Fibroblast of mammary gland (primary cell): ENCODE data around the gene RGS17.
A peak's percentile ranks its signal among the peaks of the same experiment; 100 is the strongest.
"Not testable (repeated sequence)": the region's sequence is repeated elsewhere in the genome, so short reads cannot be mapped to it uniquely, and the experiment has no call there.

Source experiments
- DNase-seq: peaks from one replicate; pipeline ENCODE4 v3.0.0-alpha.2; 2010; ENCODE audit warnings: low read depth
- H3K4me3 ChIP-seq: 2 replicates; pipeline ENCODE4 v1.5.1; 2011; ENCODE audit warnings: low read depth, mild to moderate bottlenecking, low read length, moderate library complexity; ENCODE audit not compliant: control insufficient read depth
- TF ChIP-seq, protein P1 (sequence below): conservative IDR thresholded peaks from 2 replicates; pipeline ENCODE4 v1.5.1; 2011; ENCODE audit warnings: low read depth, low read length, inconsistent platforms; ENCODE audit not compliant: control insufficient read depth, insufficient read depth

The RGS17 gene

DNA sequence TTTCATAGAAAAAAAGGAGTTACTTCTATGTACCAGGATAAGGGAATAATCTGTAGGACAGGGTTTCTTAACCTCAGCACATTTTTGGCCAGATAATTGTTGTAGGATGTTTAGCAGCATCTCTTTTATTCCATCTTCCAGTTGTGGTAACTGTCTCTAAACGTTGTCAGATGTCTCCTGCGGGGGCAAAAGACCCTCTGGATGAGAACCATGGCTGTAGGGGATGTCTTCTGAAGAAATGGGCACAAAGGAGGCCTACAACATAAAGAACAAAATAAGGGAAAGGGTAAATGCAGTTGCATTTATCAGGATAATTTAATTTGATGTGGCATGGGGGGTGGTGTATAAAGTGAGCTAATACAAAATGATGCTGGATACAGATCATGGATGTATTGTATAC is 144.1 kb downstream of the RGS17 start:
- TF ChIP-seq, protein P1, sequence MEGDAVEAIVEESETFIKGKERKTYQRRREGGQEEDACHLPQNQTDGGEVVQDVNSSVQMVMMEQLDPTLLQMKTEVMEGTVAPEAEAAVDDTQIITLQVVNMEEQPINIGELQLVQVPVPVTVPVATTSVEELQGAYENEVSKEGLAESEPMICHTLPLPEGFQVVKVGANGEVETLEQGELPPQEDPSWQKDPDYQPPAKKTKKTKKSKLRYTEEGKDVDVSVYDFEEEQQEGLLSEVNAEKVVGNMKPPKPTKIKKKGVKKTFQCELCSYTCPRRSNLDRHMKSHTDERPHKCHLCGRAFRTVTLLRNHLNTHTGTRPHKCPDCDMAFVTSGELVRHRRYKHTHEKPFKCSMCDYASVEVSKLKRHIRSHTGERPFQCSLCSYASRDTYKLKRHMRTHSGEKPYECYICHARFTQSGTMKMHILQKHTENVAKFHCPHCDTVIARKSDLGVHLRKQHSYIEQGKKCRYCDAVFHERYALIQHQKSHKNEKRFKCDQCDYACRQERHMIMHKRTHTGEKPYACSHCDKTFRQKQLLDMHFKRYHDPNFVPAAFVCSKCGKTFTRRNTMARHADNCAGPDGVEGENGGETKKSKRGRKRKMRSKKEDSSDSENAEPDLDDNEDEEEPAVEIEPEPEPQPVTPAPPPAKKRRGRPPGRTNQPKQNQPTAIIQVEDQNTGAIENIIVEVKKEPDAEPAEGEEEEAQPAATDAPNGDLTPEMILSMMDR, result no peak
- DNase-seq, result no peak
- H3K4me3 ChIP-seq, result no peak overlapping the region

DNA sequence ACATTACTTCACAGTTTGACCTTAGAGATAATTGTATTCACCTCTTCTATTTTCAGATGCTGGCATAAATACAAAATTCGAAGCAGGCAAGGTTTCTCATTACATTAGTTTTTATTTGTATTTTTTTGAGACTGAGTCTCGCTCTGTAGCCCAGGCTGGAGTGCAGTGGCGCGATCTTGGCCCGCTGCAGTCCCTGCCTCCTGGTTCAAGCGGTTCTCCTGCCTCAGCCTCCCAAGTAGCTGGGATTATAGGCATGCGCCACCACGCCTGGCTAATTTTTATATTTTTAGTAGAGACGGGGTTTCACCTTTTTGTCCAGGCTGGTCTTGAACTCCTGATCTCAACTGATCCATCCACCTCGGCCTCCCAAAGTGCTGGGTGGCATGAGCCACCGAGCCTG is 145.8 kb downstream of the RGS17 start:
- not testable (repeated sequence) for DNase-seq, H3K4me3 ChIP-seq

DNA sequence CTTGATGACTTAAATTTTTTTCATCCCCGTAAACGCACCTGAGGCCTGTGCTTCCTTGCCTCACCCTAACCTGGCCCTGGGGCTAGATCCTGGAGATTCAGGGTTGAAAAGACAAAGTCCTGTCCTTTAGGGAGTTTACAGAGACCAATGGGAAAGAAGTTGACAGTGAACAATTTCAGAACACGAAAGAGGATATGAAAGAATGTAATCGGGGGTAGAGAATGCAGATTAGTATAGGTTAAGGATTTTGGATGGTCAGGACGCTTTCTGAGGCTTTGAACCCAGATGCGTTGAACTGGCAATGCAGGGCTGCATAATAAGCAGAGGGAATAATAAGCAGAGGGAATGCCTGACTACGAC is 146.6 kb downstream of the RGS17 start:
- peak overlapping the region; percentile 92 for H3K4me3 ChIP-seq
- TF ChIP-seq, protein P1, result no peak
- DNase-seq, result no peak

DNA sequence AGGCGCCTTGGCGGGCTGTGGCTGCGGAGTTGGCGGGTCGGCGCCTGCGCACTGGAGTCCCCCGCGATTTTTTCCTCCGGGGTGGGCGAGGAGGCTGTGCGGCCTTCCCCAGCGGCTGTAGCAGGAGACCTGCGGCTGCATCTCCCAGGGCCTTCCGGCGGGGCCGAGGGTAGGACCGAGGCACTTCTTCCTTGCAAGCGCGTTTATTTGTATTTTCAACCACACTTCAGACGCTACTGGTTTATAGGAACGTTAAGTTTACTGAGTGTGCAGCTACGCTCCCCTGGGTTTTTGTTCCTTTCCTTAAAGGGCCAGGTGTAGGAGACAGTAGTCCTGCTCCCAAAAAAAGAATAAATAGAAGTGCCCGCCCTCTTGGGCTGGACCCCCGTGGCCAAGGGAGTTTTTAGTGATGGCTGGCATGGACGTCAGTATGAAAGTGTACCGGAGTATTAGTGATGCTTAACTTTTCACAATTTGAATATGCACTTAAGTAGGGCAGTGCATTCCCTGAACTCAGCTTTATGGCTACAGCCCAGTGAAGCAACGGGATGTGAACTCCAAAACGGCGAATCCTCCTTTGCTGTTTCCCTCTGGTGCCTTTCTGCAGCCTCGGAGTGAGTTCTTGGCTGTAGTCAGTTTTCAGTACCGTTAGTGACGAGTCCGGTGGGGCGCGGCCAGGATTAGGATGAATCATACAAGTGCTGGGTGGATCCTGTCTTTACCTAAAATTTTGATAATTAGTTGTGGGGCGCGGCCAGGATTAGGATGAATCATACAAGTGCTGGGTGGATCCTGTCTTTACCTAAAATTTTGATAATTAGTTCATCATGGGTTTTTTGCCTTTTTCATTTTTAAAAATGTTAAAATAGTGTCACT is 147.2 kb downstream of the RGS17 start:
- TF ChIP-seq, protein P1, result no peak
- peak overlapping the region; percentile 92 for H3K4me3 ChIP-seq
- peak; percentile 88 for DNase-seq

DNA sequence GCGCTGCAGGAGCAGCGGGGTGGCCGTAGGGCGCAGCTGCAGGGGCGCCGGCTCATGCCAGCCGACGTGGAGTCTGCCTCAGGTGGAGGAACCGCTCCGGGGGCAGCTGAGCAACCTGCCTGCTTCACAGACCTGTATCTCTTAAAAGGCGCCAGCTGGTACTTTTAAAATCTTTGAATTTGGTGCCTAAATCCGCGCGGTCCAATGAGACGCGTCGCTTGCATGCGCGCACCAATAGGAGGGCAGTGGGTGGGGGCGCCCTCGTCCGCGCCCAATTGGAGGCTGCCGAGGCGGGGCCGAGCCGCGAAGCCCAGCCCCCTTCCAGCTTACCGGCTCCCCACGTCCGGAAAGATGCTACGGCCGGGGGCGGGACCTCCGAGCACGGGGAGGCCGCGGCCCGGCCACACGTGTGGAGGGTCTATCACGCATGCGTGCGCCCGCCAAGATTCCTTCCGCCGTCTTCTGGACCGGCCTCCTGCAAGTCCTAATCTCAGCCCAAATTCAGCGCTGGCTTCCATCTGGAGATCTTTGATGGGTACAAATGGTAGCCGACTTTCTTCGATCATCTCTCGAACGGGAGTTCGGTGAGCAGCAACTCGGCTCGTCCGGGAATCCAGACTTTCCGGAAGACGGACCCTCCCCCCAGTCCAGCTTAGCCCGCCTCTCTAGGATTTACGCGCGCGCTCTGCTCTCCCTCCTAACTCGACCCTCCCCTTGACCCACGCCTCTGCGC is 148.0 kb downstream of the RGS17 start, which contains the start of gene FBXO5:
FBXO5 (minus strand) TSS at position 138 of the 733 bp plus-strand sequence; CDS start at position 56, 82 bp downstream.
- peak within 1 kb of the TSS; percentile 92 for H3K4me3 ChIP-seq
- TF ChIP-seq, protein P1, result no peak
- peak; percentile 95 for DNase-seq

DNA sequence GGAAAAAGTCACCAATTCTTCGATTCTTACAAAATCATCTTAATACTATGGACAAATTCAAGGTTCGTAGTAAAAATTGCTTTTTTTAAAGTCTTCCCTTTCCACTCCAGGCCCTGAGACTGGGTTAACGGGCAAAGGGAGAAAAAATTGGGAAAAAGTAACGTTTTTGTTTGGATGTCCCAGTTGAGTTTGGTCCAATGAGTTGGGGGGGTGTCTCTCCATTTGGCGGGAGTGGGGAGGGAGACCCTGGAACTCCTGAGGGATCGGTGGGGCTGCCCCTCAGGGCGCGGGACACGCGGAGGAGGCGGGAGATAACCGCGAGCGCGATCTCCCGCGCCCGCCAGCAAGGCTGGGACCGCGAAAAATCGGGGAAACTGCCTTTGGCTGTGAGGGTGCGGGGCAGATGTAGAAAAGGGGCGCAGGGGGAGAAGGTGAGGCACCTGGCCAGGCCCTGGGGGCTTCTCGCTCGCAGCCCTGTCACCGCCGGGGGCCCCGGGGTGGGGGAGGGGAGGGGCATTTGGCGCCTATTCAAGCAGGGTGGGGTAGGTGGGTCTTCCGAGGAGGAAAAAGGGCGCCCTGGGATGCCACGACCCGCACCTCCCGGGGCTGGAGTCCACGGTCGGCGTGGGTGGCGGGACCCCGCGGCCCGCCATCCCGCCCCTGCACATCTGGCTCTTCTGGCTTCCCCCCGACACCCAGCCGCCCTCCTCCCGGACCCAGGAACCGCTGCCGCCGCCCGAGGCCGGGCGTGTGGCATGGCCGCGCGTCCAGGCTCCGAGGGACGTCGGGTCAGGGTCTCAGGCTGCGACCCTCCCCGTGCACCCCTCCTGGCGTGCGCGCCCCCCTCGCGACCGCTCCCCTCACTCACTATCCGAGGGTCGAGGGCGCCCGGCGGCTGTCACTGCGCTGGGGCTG is 148.8 kb downstream of the RGS17 start:
- peak overlapping the region; percentile 92 for H3K4me3 ChIP-seq
- TF ChIP-seq, protein P1, result no peak
- DNase-seq, result no peak
